Gastroesophageal sphincter (tissue), 3 donors: Measurements from ENCODE around the gene PITPNM1.

ENCODE experiments used
- POLR2AphosphoS5 ChIP-seq: sonication (generic); formaldehyde crosslinking; IDR thresholded peaks from one replicate; pipeline ENCODE4 v1.6.1; 2017; ENCODE audit warnings: antibody characterized with exemption
- TF ChIP-seq, protein P1 (sequence below), 4 experiments: fragments of 200-600 bp in 2 of 4; fragments of 450-650 bp in 2 of 4; sonication (generic) in 1 of 4; IDR thresholded peaks; one replicate each; pipeline ENCODE4 v1.5.1; 2017 to 2019; ENCODE audit warnings: antibody characterized with exemption in 4 of 4, mild to moderate bottlenecking in 2 of 4, moderate library complexity in 2 of 4

- TF ChIP-seq, protein P1, sequence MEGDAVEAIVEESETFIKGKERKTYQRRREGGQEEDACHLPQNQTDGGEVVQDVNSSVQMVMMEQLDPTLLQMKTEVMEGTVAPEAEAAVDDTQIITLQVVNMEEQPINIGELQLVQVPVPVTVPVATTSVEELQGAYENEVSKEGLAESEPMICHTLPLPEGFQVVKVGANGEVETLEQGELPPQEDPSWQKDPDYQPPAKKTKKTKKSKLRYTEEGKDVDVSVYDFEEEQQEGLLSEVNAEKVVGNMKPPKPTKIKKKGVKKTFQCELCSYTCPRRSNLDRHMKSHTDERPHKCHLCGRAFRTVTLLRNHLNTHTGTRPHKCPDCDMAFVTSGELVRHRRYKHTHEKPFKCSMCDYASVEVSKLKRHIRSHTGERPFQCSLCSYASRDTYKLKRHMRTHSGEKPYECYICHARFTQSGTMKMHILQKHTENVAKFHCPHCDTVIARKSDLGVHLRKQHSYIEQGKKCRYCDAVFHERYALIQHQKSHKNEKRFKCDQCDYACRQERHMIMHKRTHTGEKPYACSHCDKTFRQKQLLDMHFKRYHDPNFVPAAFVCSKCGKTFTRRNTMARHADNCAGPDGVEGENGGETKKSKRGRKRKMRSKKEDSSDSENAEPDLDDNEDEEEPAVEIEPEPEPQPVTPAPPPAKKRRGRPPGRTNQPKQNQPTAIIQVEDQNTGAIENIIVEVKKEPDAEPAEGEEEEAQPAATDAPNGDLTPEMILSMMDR (IDR thresholded peaks at IDR 0.05) = no peak
- no peak for TF ChIP-seq POLR2AphosphoS5
These were observed 36.8 kb downstream of the PITPNM1 start for GRCh38 chr11:67468456-67468758.
